HG03469 (cell line): ENCODE data around the gene RCSD1.

Experiments
- ATAC-seq: cut with Tn5 transposase; IDR thresholded peaks from one replicate; pipeline ENCODE4 v1.9.1; 2021; ENCODE audit warnings: mild to moderate bottlenecking, moderate library complexity, moderate number of reproducible peaks; ENCODE audit not compliant: unreplicated experiment

RCSD1 gene

GRCh38 chr1:167640051-167640450 is 10.0 kb downstream of the RCSD1 start:
- ATAC-seq: no peak

- no peak for ATAC-seq
These were observed 11.9 kb downstream of the RCSD1 start for GRCh38 chr1:167641786-167642500.

GRCh38 chr1:167642501-167642826 is 12.4 kb downstream of the RCSD1 start:
- ATAC-seq: no peak

GRCh38 chr1:167643441-167643840 is 13.4 kb downstream of the RCSD1 start:
- no peak for ATAC-seq

GRCh38 chr1:167644551-167644950 is 14.5 kb downstream of the RCSD1 start:
- ATAC-seq: no peak

GRCh38 chr1:167645140-167645541 is 15.1 kb downstream of the RCSD1 start:
- ATAC-seq: no peak

GRCh38 chr1:167645625-167646414 is 15.8 kb downstream of the RCSD1 start:
- ATAC-seq: no peak

- no peak for ATAC-seq
These were observed 18.3 kb downstream of the RCSD1 start for GRCh38 chr1:167648252-167648849.

GRCh38 chr1:167648978-167649744 is 19.1 kb downstream of the RCSD1 start:
- ATAC-seq: no peak

GRCh38 chr1:167650269-167651160 is 20.5 kb downstream of the RCSD1 start:
- peak; percentile 56 for ATAC-seq

- peak; percentile 42 for ATAC-seq
These were observed 21.2 kb downstream of the RCSD1 start for GRCh38 chr1:167651161-167651693.

- ATAC-seq: no peak
These were observed 25.0 kb downstream of the RCSD1 start for GRCh38 chr1:167654975-167655575.

GRCh38 chr1:167656657-167657056 is 26.6 kb downstream of the RCSD1 start:
- no peak for ATAC-seq

GRCh38 chr1:167658574-167659328 is 28.7 kb downstream of the RCSD1 start:
- no peak for ATAC-seq

- no peak for ATAC-seq
These were observed 29.4 kb downstream of the RCSD1 start for GRCh38 chr1:167659450-167659849.

- no peak for ATAC-seq
These were observed 29.8 kb downstream of the RCSD1 start for GRCh38 chr1:167659881-167660280.

- ATAC-seq: no peak
These were observed 31.7 kb downstream of the RCSD1 start for GRCh38 chr1:167661527-167662426.
